ENCODE data around the gene MESP2. TPM values are rescaled to one million over a fixed set of nuclear protein-coding genes. Genes with fewer than 3 reads are reported as not detected.

Gene MESP2
- total RNA-seq, 2 donors from 2014 or later, result 0.22 to 1.3 TPM

DNA sequence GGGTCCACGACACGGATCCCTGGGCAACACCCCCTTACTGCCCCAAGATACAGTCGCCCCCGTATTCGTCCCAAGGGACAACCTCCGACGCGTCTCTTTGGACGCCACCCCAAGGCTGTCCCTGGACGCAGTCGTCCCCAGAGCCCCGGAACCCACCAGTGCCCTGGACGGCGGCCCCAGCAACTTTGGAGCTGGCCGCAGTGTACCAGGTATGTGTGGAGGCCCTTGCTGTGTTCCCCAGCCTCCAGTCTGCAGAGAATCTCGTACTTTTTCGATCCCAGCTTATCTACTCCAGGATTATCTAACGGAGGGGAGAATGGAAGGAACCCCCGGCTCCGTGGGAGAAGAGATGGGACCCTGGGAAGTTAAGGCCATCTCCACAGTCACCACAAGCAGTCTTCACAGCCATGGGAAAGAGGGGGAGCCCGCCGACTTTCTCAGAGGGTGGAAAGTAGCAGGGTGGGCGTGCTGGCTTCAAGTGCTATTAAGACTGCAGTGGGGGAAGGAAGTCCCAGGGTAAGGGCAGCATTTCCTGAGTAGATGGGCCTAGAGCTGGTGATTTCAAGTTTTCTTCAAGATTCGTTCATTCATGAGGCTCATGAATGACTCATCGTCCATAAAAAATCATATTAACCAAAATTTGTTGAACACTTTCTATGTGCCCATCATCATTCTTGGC lies 1.1 kb downstream of the MESP2 start:
- TF ChIP-seq CTCF (conservative IDR thresholded peaks at IDR 0.05), result no peak
- Histone ChIP-seq H3K9me3 (ENCODE audit: control insufficient read depth, low read length) (no peaks in the 10 kb centered on the region), H3K36me3 (ENCODE audit: control insufficient read depth, insufficient read depth, low read length) (no peaks in the 10 kb centered on the region), H3K4me3 (ENCODE audit: low read length) (no peak overlapping the region), H3K4me1 (ENCODE audit: control insufficient read depth, insufficient read depth, low read length) (no peaks in the 10 kb centered on the region), H3K9ac (ENCODE audit: extremely low read depth, low read length, poor library complexity, severe bottlenecking) (no peak overlapping the region), H3K27ac (ENCODE audit: low read depth, low read length) (no peak overlapping the region), H3K27me3 (ENCODE audit: control insufficient read depth, insufficient read depth, low read length, poor library complexity, severe bottlenecking) (peaks cover 34% of the 10 kb centered on the region)
- DNase-seq, result no peak
- no peaks in the 10 kb centered on the region for H3K9me3 Mint-ChIP-seq
- H3K27me3 Mint-ChIP-seq (ENCODE audit: insufficient read depth), result peaks cover 62% of the 10 kb centered on the region
- peak overlapping the region; percentile 37 for H3K4me3 Mint-ChIP-seq
- no peak overlapping the region for H3K27ac Mint-ChIP-seq
- no peaks in the 10 kb centered on the region for H3K36me3 Mint-ChIP-seq (ENCODE audit: low read depth)
- H3K4me1 Mint-ChIP-seq, result peaks cover 3% of the 10 kb centered on the region
- WGBS, 2 experiments (ENCODE audit: insufficient coverage in 1 of 2, insufficient read length in 1 of 2), result 90 to 91% methylated on average over 21 to 25 of the region's 25 CpGs

DNA sequence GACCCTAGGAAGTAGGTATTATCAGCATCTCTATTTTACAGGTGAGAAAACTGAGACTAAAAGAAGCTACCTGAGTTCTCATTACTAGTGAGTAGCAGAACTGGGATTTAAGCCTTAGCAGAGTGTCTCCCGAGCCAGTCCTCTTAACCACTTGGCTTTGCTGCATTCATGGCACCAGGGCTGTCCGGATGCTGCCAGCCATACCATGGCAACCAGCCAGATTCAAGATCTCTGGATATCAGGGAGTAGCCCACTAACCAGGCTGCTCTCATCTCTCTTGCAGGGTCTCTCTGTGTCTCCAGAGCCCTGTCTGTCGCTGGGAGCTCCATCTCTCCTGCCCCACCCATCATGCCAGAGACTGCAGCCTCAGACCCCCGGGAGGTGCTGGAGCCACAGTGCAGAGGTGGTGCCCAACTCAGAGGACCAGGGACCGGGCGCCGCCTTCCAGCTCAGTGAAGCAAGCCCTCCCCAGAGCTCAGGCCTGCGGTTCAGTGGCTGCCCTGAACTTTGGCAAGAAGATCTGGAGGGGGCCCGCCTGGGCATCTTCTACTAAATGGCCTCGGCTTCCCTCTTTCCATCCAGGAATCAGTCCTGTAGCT lies 1.7 kb downstream of the MESP2 start:
- H3K9me3 Mint-ChIP-seq, result no peaks in the 10 kb centered on the region
- H3K27ac Mint-ChIP-seq, result no peak overlapping the region
- peaks cover 62% of the 10 kb centered on the region for H3K27me3 Mint-ChIP-seq (ENCODE audit: insufficient read depth)
- Histone ChIP-seq H3K9me3 (ENCODE audit: control insufficient read depth, low read length) (no peaks in the 10 kb centered on the region), H3K27ac (ENCODE audit: low read depth, low read length) (no peak overlapping the region), H3K36me3 (ENCODE audit: control insufficient read depth, insufficient read depth, low read length) (no peaks in the 10 kb centered on the region), H3K4me3 (ENCODE audit: low read length) (no peak overlapping the region), H3K9ac (ENCODE audit: extremely low read depth, low read length, poor library complexity, severe bottlenecking) (no peak overlapping the region), H3K27me3 (ENCODE audit: control insufficient read depth, insufficient read depth, low read length, poor library complexity, severe bottlenecking) (peaks cover 34% of the 10 kb centered on the region), H3K4me1 (ENCODE audit: control insufficient read depth, insufficient read depth, low read length) (no peaks in the 10 kb centered on the region)
- no peak overlapping the region for H3K4me3 Mint-ChIP-seq
- no peaks in the 10 kb centered on the region for H3K36me3 Mint-ChIP-seq (ENCODE audit: low read depth)
- no peak for DNase-seq
- H3K4me1 Mint-ChIP-seq, result peaks cover 6% of the 10 kb centered on the region
- 92 to 100% methylated on average over 6 to 10 of the region's 10 CpGs for WGBS, 2 experiments (ENCODE audit: insufficient coverage in 1 of 2, insufficient read length in 1 of 2)
- no peak for TF ChIP-seq CTCF (conservative IDR thresholded peaks at IDR 0.05)

GRCh38 chr15:89778861-89779260 lies 2.7 kb downstream of the MESP2 start:
- Histone ChIP-seq H3K27ac (ENCODE audit: low read depth, low read length) (no peak overlapping the region), H3K4me3 (ENCODE audit: low read length) (no peak overlapping the region), H3K9ac (ENCODE audit: extremely low read depth, low read length, poor library complexity, severe bottlenecking) (no peak overlapping the region), H3K36me3 (ENCODE audit: control insufficient read depth, insufficient read depth, low read length) (no peaks in the 10 kb centered on the region), H3K4me1 (ENCODE audit: control insufficient read depth, insufficient read depth, low read length) (no peaks in the 10 kb centered on the region), H3K9me3 (ENCODE audit: control insufficient read depth, low read length) (no peaks in the 10 kb centered on the region), H3K27me3 (ENCODE audit: control insufficient read depth, insufficient read depth, low read length, poor library complexity, severe bottlenecking) (peaks cover 34% of the 10 kb centered on the region)
- Mint-ChIP-seq H3K4me1 (peaks cover 14% of the 10 kb centered on the region), H3K4me3 (no peak overlapping the region), H3K27me3 (ENCODE audit: insufficient read depth) (peaks cover 62% of the 10 kb centered on the region), H3K27ac (no peak overlapping the region), H3K9me3 (no peaks in the 10 kb centered on the region), H3K36me3 (ENCODE audit: low read depth) (no peaks in the 10 kb centered on the region)
- DNase-seq, result no peak
- no peak for TF ChIP-seq CTCF (conservative IDR thresholded peaks at IDR 0.05)
- 95 to 100% methylated on average over 4 of the region's 4 CpGs for WGBS, 2 experiments (ENCODE audit: insufficient coverage in 1 of 2, insufficient read length in 1 of 2)
